Liver (tissue), 9 donors: ENCODE measurements around the gene CCM2. TPM values are rescaled to one million over a fixed set of nuclear protein-coding genes. Genes with fewer than 3 reads are reported as not detected.

Source experiments
- DNase-seq: peaks from one replicate; pipeline ENCODE4 v3.0.0-alpha.2; 2017; ENCODE audit warnings: low spot score
- H3K27ac ChIP-seq, 2 donors: one replicate each; pipeline ENCODE4 v1.7.0; 2013; ENCODE audit warnings: inconsistent platforms in 2 of 2, low read length in 2 of 2, control low read depth in 1 of 2, low read depth in 1 of 2, mild to moderate bottlenecking in 1 of 2
- H3K27me3 ChIP-seq, 4 donors: one replicate each; pipeline versions ENCODE4 v1.6.1 to v1.7.0; 2013; ENCODE audit warnings: low read length in 3 of 4, inconsistent platforms in 1 of 4, mild to moderate bottlenecking in 1 of 4, moderate library complexity in 1 of 4; ENCODE audit not compliant: control insufficient read depth in 4 of 4, insufficient read depth in 4 of 4
- H3K36me3 ChIP-seq, 4 donors: one replicate each; pipeline versions ENCODE4 v1.6.1 to v1.7.0; 2013; ENCODE audit warnings: low read length in 3 of 4, mild to moderate bottlenecking in 3 of 4, low read depth in 1 of 4, moderate library complexity in 1 of 4; ENCODE audit not compliant: control insufficient read depth in 4 of 4, insufficient read depth in 3 of 4
- H3K4me1 ChIP-seq, 4 donors: one replicate each; pipeline versions ENCODE4 v1.6.1 to v1.7.0; 2013; ENCODE audit warnings: low read length in 3 of 4, mild to moderate bottlenecking in 3 of 4, moderate library complexity in 1 of 4; ENCODE audit not compliant: control insufficient read depth in 4 of 4, insufficient read depth in 4 of 4
- H3K4me3 ChIP-seq, 3 donors: one replicate each; pipeline versions ENCODE4 v1.6.1 to v1.7.0; 2013; ENCODE audit warnings: low read length in 3 of 3, control low read depth in 1 of 3, low read depth in 1 of 3, mild to moderate bottlenecking in 1 of 3
- H3K9ac ChIP-seq, 2 donors: one replicate each; pipeline ENCODE4 v1.7.0; 2013; ENCODE audit warnings: low read length in 2 of 2, mild to moderate bottlenecking in 2 of 2, moderate library complexity in 2 of 2, control low read depth in 1 of 2, low read depth in 1 of 2
- H3K9me3 ChIP-seq, 4 donors: one replicate each; pipeline versions ENCODE4 v1.6.1 to v1.7.0; 2013; ENCODE audit warnings: low read length in 3 of 4; ENCODE audit not compliant: control insufficient read depth in 4 of 4
- ATF3 ChIP-seq: IDR thresholded peaks from 2 replicates; pipeline ENCODE4 v1.6.1; 2016; ENCODE audit warnings: antibody characterized with exemption
- CTCF ChIP-seq: fragments of 150-350 bp; IDR thresholded peaks from 2 replicates; pipeline ENCODE4 v1.5.1; 2017; ENCODE audit warnings: improper control_type of control experiment, low read depth, low read length; ENCODE audit not compliant: missing input control
- EGR1 ChIP-seq, 2 donors: IDR thresholded peaks; 2 replicates each; pipeline ENCODE4 v1.6.1; 2016 to 2018; ENCODE audit warnings: antibody characterized with exemption in 2 of 2, low read depth in 2 of 2
- FOXA1 ChIP-seq: IDR thresholded peaks from 2 replicates; pipeline ENCODE4 v1.6.1; 2016; ENCODE audit warnings: antibody characterized with exemption
- FOXA2 ChIP-seq: IDR thresholded peaks from 2 replicates; pipeline ENCODE4 v1.6.1; 2016; ENCODE audit warnings: antibody characterized with exemption
- GABPA ChIP-seq, 2 donors: IDR thresholded peaks in 1 of 2; conservative IDR thresholded peaks in 1 of 2; 2 replicates each; pipeline ENCODE4 v1.6.1; 2016; ENCODE audit warnings: antibody characterized with exemption in 2 of 2, mild to moderate bottlenecking in 1 of 2, moderate library complexity in 1 of 2
- HNF4A ChIP-seq, 2 donors: conservative IDR thresholded peaks; 2 replicates each; pipeline ENCODE4 v1.6.1; 2016; ENCODE audit warnings: antibody characterized with exemption in 2 of 2, mild to moderate bottlenecking in 2 of 2
- HNF4G ChIP-seq: IDR thresholded peaks from 2 replicates; pipeline ENCODE4 v1.6.1; 2016; ENCODE audit warnings: antibody characterized with exemption
- JUND ChIP-seq, 2 donors: IDR thresholded peaks; 2 replicates each; pipeline ENCODE4 v1.6.1; 2016; ENCODE audit warnings: antibody characterized with exemption in 2 of 2
- MAX ChIP-seq: IDR thresholded peaks from 2 replicates; pipeline ENCODE4 v1.6.1; 2016; ENCODE audit warnings: antibody characterized with exemption
- NR2F2 ChIP-seq: IDR thresholded peaks from 2 replicates; pipeline ENCODE4 v1.6.1; 2016; ENCODE audit warnings: antibody characterized with exemption
- RAD21 ChIP-seq, 2 donors: IDR thresholded peaks; 2 replicates each; pipeline ENCODE4 v1.6.1; 2016; ENCODE audit warnings: antibody characterized with exemption in 2 of 2, mild to moderate bottlenecking in 2 of 2
- REST ChIP-seq: IDR thresholded peaks from 2 replicates; pipeline ENCODE4 v1.6.1; 2016; ENCODE audit warnings: antibody characterized with exemption, mild to moderate bottlenecking
- SP1 ChIP-seq: IDR thresholded peaks from 2 replicates; pipeline ENCODE4 v1.6.1; 2018; ENCODE audit warnings: antibody characterized with exemption, mild to moderate bottlenecking
- TAF1 ChIP-seq: conservative IDR thresholded peaks from 2 replicates; pipeline ENCODE4 v1.6.1; 2016; ENCODE audit warnings: antibody characterized with exemption, mild to moderate bottlenecking
- YY1 ChIP-seq: IDR thresholded peaks from 2 replicates; pipeline ENCODE4 v1.6.1; 2016; ENCODE audit warnings: antibody characterized with exemption, mild to moderate bottlenecking
- ZBTB33 ChIP-seq: IDR thresholded peaks from 2 replicates; pipeline ENCODE4 v1.6.1; 2016; ENCODE audit warnings: antibody characterized with exemption
- WGBS: extraction: QIAGEN DNeasy Blood & Tissue Kit; methylation state at CpG from one replicate; pipeline ENCODE4 v1.1.7; 2013; 5-methylcytosine and 5-hydroxymethylcytosine counted together
- polyA plus RNA-seq, 2 donors: library from polyadenylated mRNA; stranded (reverse) in 1 of 2; unstranded in 1 of 2; fragments of 200-250 nt in 1 of 2; fragments of >200 nt in 1 of 2; fragmentation: Nextera tagmentation in 1 of 2; extraction: Ambion mirVana in 1 of 2; gene quantifications; one replicate each; pipeline versions ENCODE4 v1.2.1 to v1.2.3, GENCODE V29; 2013 to 2015
- total RNA-seq, 2 donors: library from RNA; depleted of rRNA; stranded (reverse); fragments of >200 nt; gene quantifications; one replicate each; pipeline ENCODE4 v1.2.3, GENCODE V29; 2014
- donor health status: healthy.
- donor health status: healthy.
- donor health status: healthy.
- donor health status: healthy.
- donor health status: healthy.

CCM2 gene
- total and polyA plus RNA-seq, 4 donors: 26.3 to 65.0 (median 47.5) TPM

GRCh38 chr7:44962483-44963251, 37.3 kb upstream of the CCM2 start (continued):
- no peak for TF ChIP-seq GABPA (IDR thresholded peaks at IDR 0.05 in 1 of 2, conservative IDR thresholded peaks at IDR 0.05 in 1 of 2)

GRCh38 chr7:44963364-44964290, 36.4 kb upstream of the CCM2 start:
- no peak for DNase-seq

More at GRCh38 chr7:44963364-44964290, 36.4 kb upstream of the CCM2 start:
- Histone ChIP-seq H3K9me3 (no peaks in the 10 kb centered on the region), H3K36me3 (no peaks in the 10 kb centered on the region), H3K27ac (no peak overlapping the region), H3K4me3 (no peak overlapping the region), H3K27me3 (peaks cover 0 to 1% (median 0%) of the 10 kb centered on the region in 4 donors), H3K9ac (no peak overlapping the region), H3K4me1 (peaks cover 4 to 11% (median 7%) of the 10 kb centered on the region in 4 donors)
- 95% methylated on average over 24 of the region's 24 CpGs for WGBS
- no peak for TF ChIP-seq EGR1 (IDR thresholded peaks at IDR 0.05; ENCODE audit: low read depth in 2 of 2)
- TF ChIP-seq HNF4G: no peak
- TF ChIP-seq GABPA (IDR thresholded peaks at IDR 0.05 in 1 of 2, conservative IDR thresholded peaks at IDR 0.05 in 1 of 2): no peak
- no peak for TF ChIP-seq CTCF
- TF ChIP-seq MAX: no peak
- TF ChIP-seq JUND (IDR thresholded peaks at IDR 0.05): no peak
- no peak for TF ChIP-seq REST
- no peak for TF ChIP-seq SP1
- no peak for TF ChIP-seq RAD21 (IDR thresholded peaks at IDR 0.05)
- no peak for TF ChIP-seq FOXA1
- no peak for TF ChIP-seq FOXA2
- no peak for TF ChIP-seq NR2F2
- no peak for TF ChIP-seq YY1
- TF ChIP-seq TAF1: no peak
- TF ChIP-seq ZBTB33: no peak
- TF ChIP-seq ATF3: no peak
- TF ChIP-seq HNF4A (conservative IDR thresholded peaks at IDR 0.05): no peak
